HG03159 (cell line): ENCODE measurements around the gene NT5DC3.

ENCODE experiments used
- ATAC-seq: cut with Tn5 transposase; IDR thresholded peaks from one replicate; pipeline ENCODE4 v1.9.1; 2021; ENCODE audit warnings: mild to moderate bottlenecking, moderate library complexity; ENCODE audit not compliant: unreplicated experiment

The NT5DC3 gene

DNA sequence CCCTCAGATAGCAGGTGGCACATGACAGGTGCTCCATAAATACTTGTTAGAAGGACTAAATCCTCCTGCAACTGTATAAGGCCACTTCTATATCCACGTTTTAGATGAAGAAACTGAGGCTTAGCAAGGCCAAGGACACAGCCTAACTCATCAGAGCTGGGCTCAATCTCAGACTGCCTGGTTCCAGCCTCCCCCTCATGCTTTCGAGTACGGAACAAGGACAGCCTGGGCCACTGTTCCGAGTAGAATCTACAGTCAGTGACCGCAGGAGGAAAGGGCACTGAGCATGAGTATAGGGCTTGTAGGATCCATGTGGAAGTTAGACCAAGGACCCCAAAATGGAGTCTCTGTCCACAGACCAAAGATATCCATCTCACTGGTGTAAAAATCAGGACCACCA lies 84.6 kb downstream of the NT5DC3 start:
- no peak for ATAC-seq

GRCh38 chr12:103755425-103755824 lies 85.6 kb downstream of the NT5DC3 start:
- no peak for ATAC-seq

DNA sequence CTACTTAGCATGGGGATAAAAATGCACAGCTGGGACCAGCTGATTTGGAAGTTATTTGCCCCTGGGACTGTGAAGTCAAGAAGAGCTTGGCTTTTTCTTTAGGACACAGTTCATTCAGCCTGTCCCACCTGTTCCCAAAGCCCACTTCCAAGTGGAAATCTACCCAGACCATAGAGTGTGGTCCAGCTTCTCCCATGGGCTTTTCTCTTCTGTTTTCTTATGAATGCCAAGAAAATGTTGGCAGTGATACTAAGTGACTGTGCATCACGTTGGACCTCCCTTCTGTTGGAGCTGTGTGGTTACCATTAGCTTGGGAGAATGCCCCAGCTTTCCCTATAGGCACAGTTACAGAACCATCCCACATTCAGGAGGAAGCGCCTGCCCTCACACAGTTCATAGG lies 89.4 kb downstream of the NT5DC3 start:
- ATAC-seq, result no peak

DNA sequence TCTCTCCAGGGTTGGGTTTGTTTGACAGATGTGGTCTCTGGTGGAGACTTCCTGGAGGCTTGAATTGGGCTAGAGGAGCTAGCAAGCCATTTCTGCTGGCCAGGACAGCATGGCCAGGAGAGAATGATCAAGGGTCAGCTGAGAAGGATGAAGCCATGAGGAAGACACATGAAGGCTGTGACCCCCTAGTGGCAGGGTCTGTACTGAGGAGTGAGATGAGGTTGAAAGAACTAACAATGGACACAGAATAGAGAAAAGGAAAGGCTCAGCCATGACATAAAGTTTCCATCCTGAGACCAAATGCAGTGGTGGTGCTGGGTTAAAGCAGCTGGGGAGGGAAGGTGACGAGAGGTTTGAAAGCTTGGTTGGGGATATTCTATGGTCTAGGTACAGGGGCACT lies 89.9 kb downstream of the NT5DC3 start:
- no peak for ATAC-seq

GRCh38 chr12:103748875-103749274 lies 92.2 kb downstream of the NT5DC3 start:
- no peak for ATAC-seq

DNA sequence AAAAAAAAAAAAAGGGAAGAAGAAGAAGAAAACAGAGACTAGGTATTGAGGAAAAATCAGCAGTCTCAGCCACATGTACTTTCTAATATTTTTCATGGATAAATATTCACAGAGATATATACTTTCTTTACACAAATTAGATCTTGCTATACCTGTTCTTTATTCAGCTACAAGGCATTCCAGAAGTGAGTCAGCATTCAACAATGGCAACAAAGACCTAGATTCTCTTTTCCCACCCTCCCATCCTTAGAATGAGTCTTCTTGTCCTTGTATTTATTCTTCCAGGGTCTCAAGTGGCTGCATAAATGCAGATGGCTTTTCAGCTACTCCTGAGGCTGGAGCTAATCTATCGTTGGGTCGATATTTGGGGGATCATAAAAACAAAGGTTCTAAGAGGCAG lies 93.0 kb downstream of the NT5DC3 start:
- ATAC-seq, result no peak

DNA sequence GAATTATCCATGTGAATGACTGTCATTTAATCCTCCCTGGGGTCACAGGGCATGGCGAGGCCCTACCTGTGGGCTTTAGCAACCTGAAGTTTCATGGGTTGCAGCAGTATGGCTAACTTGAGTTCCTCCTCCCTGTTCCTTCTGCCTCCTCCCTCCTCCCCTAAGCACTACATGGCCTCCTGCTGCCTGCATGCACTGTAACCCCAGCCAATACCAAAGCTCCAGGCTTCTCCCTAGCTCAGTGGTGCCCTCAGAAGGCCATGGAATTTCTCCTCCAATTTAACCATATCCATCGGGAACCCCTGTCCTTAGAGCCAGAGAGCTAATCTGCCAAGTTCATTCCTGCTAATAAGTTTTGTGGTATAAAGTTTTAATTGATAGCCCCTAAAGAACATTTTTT lies 95.1 kb downstream of the NT5DC3 start:
- ATAC-seq, result no peak

- no peak for ATAC-seq
These were observed 97.2 kb downstream of the NT5DC3 start for GRCh38 chr12:103743788-103744187.

- no peak for ATAC-seq
These were observed 98.6 kb downstream of the NT5DC3 start for GRCh38 chr12:103742349-103742932.

GRCh38 chr12:103737881-103738280 lies 103.2 kb downstream of the NT5DC3 start:
- no peak for ATAC-seq

- no peak for ATAC-seq
These were observed 104.5 kb downstream of the NT5DC3 start for GRCh38 chr12:103736572-103736971.

DNA sequence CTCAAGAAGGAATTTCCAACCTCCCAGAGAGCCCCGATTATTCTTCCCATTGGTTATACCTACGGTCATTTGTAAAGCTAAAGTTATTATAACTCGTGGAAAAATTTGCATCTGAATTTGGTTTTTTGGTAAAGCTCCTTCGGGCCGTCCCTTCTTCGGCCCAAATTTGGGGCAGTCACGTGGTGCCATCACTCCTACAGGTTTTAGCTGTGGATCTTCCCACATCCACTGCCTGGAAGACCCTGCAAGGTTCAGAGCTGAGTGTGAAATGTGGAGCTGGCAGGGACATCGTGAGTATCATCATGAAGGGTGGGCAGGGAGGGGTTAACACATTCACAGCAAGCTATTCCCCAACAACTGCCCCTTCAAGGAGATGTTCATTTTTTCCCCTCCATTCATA lies 105.7 kb downstream of the NT5DC3 start:
- no peak for ATAC-seq

- ATAC-seq, result no peak
These were observed 106.2 kb downstream of the NT5DC3 start for GRCh38 chr12:103734863-103735262.

DNA sequence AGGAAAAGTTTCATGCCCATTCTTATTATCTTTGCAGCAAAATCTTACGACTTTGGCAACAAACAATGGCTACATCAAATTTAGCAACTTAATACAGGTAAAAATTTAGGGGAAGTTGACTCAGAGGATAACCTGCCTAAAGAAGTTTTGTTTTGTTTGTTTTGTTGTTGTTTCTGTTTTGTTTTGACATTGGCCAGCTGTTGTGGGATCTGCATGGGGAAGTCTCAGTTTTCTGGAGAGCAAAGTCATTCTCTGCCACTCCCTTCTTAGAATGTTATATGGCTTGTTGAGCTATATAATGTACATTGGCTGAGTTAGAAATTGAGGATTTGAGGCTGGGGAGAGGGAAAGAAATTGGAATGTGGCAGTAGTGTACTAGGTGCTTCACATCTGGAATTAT lies 109.5 kb downstream of the NT5DC3 start:
- ATAC-seq, result no peak

DNA sequence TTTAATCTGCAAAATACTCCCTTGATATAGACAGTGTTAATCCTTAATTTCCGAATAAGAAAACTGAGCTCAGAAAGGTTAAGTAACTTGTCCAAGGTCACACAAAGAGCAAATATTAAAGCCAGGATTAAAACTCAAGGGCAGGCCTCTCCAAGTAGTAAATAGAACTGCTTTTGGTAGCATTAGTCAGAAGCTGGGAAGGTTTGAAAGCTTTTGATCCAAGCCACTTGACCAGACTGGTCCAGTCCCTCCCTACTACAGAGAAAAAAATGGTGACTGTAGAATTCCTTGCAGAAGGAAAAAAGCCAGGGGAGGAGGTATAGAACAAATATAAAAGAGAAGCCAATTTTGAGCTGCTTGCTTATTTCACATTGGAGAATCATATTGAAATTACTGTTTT lies 111.5 kb downstream of the NT5DC3 start:
- ATAC-seq, result no peak

DNA sequence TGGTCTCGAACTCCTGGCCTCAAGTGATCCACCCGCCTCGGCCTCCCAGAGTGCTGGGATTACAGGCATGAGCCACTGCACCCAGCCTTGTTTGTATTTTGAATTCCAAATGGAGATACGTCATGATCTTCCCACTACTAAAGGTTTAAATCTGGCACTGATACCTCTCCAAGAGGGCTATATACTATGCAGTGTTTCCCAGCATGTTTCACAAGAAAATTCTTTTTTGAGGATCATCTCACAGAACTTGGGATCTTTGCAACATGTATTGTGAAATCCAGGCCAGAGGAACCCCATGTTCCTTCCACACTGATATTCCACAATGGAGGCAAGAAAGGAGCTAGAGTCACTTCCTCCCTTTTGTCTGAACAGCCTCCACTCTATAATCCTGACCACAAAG lies 112.7 kb downstream of the NT5DC3 start:
- no peak for ATAC-seq

DNA sequence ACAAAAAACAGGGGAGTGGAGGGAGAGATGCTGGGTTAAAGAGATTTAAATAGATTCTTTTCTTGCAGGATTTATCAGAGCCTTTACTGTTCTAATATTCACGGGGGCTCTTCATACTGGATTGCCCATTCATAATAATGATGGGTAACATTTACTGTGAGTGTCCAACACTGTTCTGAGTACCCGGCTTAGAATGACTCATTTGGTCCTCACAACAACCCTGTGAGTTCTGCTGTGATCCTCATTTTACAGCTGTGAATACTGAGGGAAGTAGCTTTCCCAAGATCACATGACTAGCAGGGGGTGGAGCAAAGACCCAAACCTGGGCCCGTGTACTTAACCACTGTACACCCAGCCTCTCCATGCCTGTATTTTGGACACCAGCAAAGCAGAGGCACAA lies 113.4 kb downstream of the NT5DC3 start:
- no peak for ATAC-seq

DNA sequence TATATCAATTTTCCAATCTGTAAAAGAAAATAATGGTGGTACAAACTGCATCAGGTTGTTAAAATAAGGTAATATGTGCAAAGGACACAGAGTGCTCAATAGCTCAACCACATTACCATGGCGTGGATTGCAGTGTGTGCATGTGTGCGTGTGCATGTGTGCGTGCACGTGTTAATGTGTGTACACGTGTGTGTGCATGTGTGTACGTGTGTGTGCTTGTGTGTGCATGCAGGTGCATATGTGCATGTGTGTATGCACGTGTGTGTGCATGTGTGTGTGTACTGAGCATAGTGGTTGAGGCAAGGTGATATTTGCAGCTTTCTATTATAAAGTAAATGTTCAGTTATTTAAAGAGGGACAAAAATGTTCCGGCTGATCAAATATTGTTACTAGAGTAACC lies 115.6 kb downstream of the NT5DC3 start:
- no peak for ATAC-seq
